Activated CD8-positive, alpha-beta T cell treated with anti-CD3 and anti-CD28 coated beads for 36 hours (primary cell): Measurements from ENCODE around the gene OCEL1. TPM values are rescaled to one million over a fixed set of nuclear protein-coding genes. Genes with fewer than 3 reads are reported as not detected.

ENCODE experiments used
- ATAC-seq: fragments of 200-7000 bp; cut with Tn5 transposase; one replicate; pipeline ENCODE4 v1.10.0; 2021; ENCODE audit warnings: mild to moderate bottlenecking, moderate library complexity
- CTCF ChIA-PET: fragments of 350-600 bp; sonication (Branson Sonifier 250); formaldehyde crosslinking; loops from one replicate; lab custom pipeline; 2021; ENCODE audit warnings: antibody characterized with exemption; lab: Charles Lee
- POLR2A ChIA-PET: fragments of 350-600 bp; sonication (Branson Sonifier 250); formaldehyde crosslinking; loops from one replicate; lab custom pipeline; 2021; ENCODE audit warnings: antibody characterized with exemption; lab: Charles Lee
- DNase-seq: peaks from one replicate; pipeline ENCODE4 v3.0.0-alpha.2; 2020
- H3K27ac Mint-ChIP-seq: one replicate; pipeline ENCODE4 v1.8.0; 2021; ENCODE audit warnings: mild to moderate bottlenecking, mixed read lengths
- H3K27me3 Mint-ChIP-seq: one replicate; pipeline ENCODE4 v1.8.0; 2021; ENCODE audit warnings: mixed read lengths
- H3K36me3 Mint-ChIP-seq: one replicate; pipeline ENCODE4 v1.8.0; 2021; ENCODE audit warnings: low read depth, mixed read lengths
- H3K4me1 Mint-ChIP-seq: one replicate; pipeline ENCODE4 v1.8.0; 2021; ENCODE audit warnings: low read depth, mixed read lengths
- H3K4me3 Mint-ChIP-seq: one replicate; pipeline ENCODE4 v1.8.0; 2021; ENCODE audit warnings: mild to moderate bottlenecking, moderate library complexity, mixed read lengths
- H3K9me3 Mint-ChIP-seq: one replicate; pipeline ENCODE4 v1.8.0; 2021; ENCODE audit warnings: mixed read lengths
- CTCF ChIP-seq: fragments of 200-600 bp; IDR thresholded peaks from one replicate; pipeline ENCODE4 v1.8.0; 2022; ENCODE audit warnings: antibody characterized with exemption, mild to moderate bottlenecking
- intact Hi-C: fragments of 100-400 bp; cut with micrococcal nuclease; formaldehyde crosslinking; loops from one replicate; pipeline ENCODE4 v1.10.0; 2022
- total RNA-seq, 2 experiments: library from RNA; stranded (reverse); gene quantifications; one replicate each; pipeline ENCODE4 v1.2.3, GENCODE V29; 2021

Gene OCEL1
- total RNA-seq, 2 experiments from 2014 or later: 20.1 TPM

GRCh38 chr19:17254636-17255035 is 28.6 kb downstream of the OCEL1 start:
- no peak overlapping the region for H3K27ac Mint-ChIP-seq
- CTCF ChIA-PET: interaction anchor here (1.1 to 6.3 kb wide), 4 partner anchors 12 to 36 kb away, joined by 4 to 46 read pairs (median 8); partner anchors contain the start of genes ANKLE1 and BABAM1
- H3K4me3 Mint-ChIP-seq: no peak overlapping the region
- ATAC-seq (no peak), DNase-seq (no peak)
- intact Hi-C loops: no loop called here
- H3K9me3 Mint-ChIP-seq: no peaks in the 10 kb centered on the region
- no peaks in the 10 kb centered on the region for H3K4me1 Mint-ChIP-seq
- POLR2A ChIA-PET: no interaction called here
- H3K36me3 Mint-ChIP-seq: no peaks in the 10 kb centered on the region
- TF ChIP-seq CTCF: no peak
- no peaks in the 10 kb centered on the region for H3K27me3 Mint-ChIP-seq

GRCh38 chr19:17255150-17255621 is 29.2 kb downstream of the OCEL1 start:
- Mint-ChIP-seq H3K27ac (no peak overlapping the region), H3K4me1 (no peaks in the 10 kb centered on the region), H3K36me3 (no peaks in the 10 kb centered on the region), H3K4me3 (no peak overlapping the region), H3K27me3 (no peaks in the 10 kb centered on the region), H3K9me3 (no peaks in the 10 kb centered on the region)
- intact Hi-C loops: no loop called here
- no peak for ATAC-seq
- CTCF ChIA-PET: interaction anchor here (1.1 to 6.3 kb wide), 5 partner anchors 10 to 35 kb away, joined by 4 to 46 read pairs (median 5); partner anchors contain the start of genes ANKLE1 and BABAM1
- POLR2A ChIA-PET: no interaction called here
- TF ChIP-seq CTCF: no peak
- DNase-seq: no peak

- DNase-seq: no peak
- no peak for ATAC-seq
- intact Hi-C loops: no loop called here
- no peaks in the 10 kb centered on the region for H3K9me3 Mint-ChIP-seq
- ChIA-PET POLR2A (interaction anchor here (1.0 kb wide), 1 partner anchor 25 kb away, joined by 3 read pairs; no protein-coding TSS in a partner anchor), CTCF (interaction anchor here (1.5 to 6.3 kb wide), 4 partner anchors 9 to 34 kb away, joined by 4 to 46 read pairs (median 8); partner anchors contain the start of gene ANKLE1)
- peaks cover 5% of the 10 kb centered on the region for H3K4me1 Mint-ChIP-seq
- H3K27me3 Mint-ChIP-seq: no peaks in the 10 kb centered on the region
- H3K36me3 Mint-ChIP-seq: no peaks in the 10 kb centered on the region
- no peak for TF ChIP-seq CTCF
- H3K4me3 Mint-ChIP-seq: no peak overlapping the region
- H3K27ac Mint-ChIP-seq: no peak overlapping the region
These were observed 30.1 kb downstream of the OCEL1 start for GRCh38 chr19:17256130-17256529.

- intact Hi-C loops: no loop called here
- no peak for TF ChIP-seq CTCF
- DNase-seq: no peak
- H3K4me3 Mint-ChIP-seq: no peak overlapping the region
- H3K9me3 Mint-ChIP-seq: no peaks in the 10 kb centered on the region
- no peak overlapping the region for H3K27ac Mint-ChIP-seq
- POLR2A ChIA-PET: interaction anchor here (0.6 to 3.0 kb wide), 3 partner anchors 16 to 44 kb away, joined by 3 to 9 read pairs (median 5); partner anchors contain the start of genes ANKLE1 and USE1
- H3K4me1 Mint-ChIP-seq: peaks cover 5% of the 10 kb centered on the region
- H3K27me3 Mint-ChIP-seq: no peaks in the 10 kb centered on the region
- ATAC-seq: no peak
- CTCF ChIA-PET: interaction anchor here (0.7 to 6.3 kb wide), 7 partner anchors 8 to 1192 kb away, joined by 3 to 46 read pairs (median 4); partner anchors contain the start of genes ANKLE1 and BABAM1
- no peaks in the 10 kb centered on the region for H3K36me3 Mint-ChIP-seq
These were observed 33.2 kb downstream of the OCEL1 start for GRCh38 chr19:17259118-17259780.

GRCh38 chr19:17259934-17260333 is 33.9 kb downstream of the OCEL1 start:
- Mint-ChIP-seq H3K27ac (no peak overlapping the region), H3K4me1 (peaks cover 8% of the 10 kb centered on the region), H3K4me3 (no peak overlapping the region), H3K36me3 (no peaks in the 10 kb centered on the region), H3K9me3 (no peaks in the 10 kb centered on the region), H3K27me3 (no peaks in the 10 kb centered on the region)
- POLR2A ChIA-PET: interaction anchor here (0.6 to 3.0 kb wide), 2 partner anchors 22 to 193 kb away, joined by 3 to 9 read pairs; partner anchors contain the start of gene ANKLE1
- DNase-seq (no peak), ATAC-seq (no peak)
- intact Hi-C loops: no loop called here
- CTCF ChIA-PET: interaction anchor here (0.7 to 6.3 kb wide), 19 partner anchors 8 to 195 kb away, joined by 3 to 46 read pairs (median 4); partner anchors contain the start of genes ANKLE1 and USE1
- TF ChIP-seq CTCF: no peak
